ENCODE measurements around the gene ABI3.
A peak's percentile ranks its signal among the peaks of the same experiment; 100 is the strongest.
"Not testable (repeated sequence)": the region's sequence is repeated elsewhere in the genome, so short reads cannot be mapped to it uniquely, and the experiment has no call there.

The ABI3 gene

DNA sequence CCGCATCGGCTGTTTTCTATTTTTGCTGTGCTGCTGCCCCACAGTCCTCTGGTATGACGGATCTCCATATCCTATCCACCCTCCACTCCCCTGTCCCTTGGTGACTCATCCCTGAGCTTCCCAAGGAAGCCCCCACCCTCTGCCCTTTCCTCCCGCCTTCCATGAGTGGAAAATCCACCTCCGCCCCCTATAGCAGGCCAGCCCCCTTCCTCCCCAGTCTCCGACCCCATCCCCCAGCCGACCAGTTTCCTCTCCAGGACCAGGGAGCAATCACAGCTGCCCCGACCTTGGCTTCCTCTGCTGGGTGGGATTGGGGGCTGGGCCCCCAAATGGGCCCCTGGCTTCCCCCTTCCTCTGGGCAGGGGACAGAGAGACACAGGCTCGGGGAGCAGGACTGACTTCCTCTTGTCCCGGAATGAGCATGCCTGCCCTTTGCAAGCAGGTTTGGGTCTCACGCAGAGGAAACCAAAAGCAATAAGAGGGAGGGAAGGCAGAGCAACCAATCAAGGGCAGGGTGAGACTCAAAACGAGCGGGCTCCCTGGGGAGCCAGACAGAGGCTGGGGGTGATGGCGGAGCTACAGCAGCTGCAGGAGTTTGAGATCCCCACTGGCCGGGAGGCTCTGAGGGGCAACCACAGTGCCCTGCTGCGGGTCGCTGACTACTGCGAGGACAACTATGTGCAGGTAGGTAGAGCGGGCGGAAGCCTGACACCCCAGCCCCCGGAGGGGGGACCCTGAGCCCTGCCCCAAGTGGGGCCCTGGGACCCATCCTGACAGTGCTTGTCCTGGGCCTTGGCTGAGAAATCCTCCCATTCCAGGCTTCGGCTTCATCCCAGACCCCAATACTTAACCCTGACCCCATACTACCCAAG, at the start of gene ABI3, which contains the start of gene GNGT2:
ABI3 (plus strand) TSS at position 550 of the 872 bp plus-strand sequence; CDS start at position 568, 18 bp downstream.
GNGT2 (minus strand) TSS at position 417 of the 872 bp plus-strand sequence. CDS start 3,152 bp downstream, outside the sequence.
- peak; percentile 32 to 39 for DNase-seq (ENCODE audit: low read depth in 2 of 2)

- no peak for DNase-seq (ENCODE audit: low read depth in 2 of 2)
Observed at GRCh38 chr17:49162866-49163265, 47.6 kb upstream of the ABI3 start.

GRCh38 chr17:49165143-49165542, 45.4 kb upstream of the ABI3 start:
- no peak for DNase-seq (ENCODE audit: low read depth in 2 of 2)

- no peak for DNase-seq (ENCODE audit: low read depth in 2 of 2)
Observed at GRCh38 chr17:49168706-49169105, 41.8 kb upstream of the ABI3 start.

- DNase-seq (ENCODE audit: low read depth in 2 of 2) = no peak
Observed at GRCh38 chr17:49170216-49170615, 40.3 kb upstream of the ABI3 start.

GRCh38 chr17:49170711-49171110, 39.8 kb upstream of the ABI3 start:
- not testable (repeated sequence) for DNase-seq (ENCODE audit: low read depth in 2 of 2)

GRCh38 chr17:49175978-49176377, 34.5 kb upstream of the ABI3 start:
- not testable (repeated sequence) for DNase-seq (ENCODE audit: low read depth in 2 of 2)

- peak; percentile 19 to 21 for DNase-seq (ENCODE audit: low read depth in 2 of 2)
Observed at GRCh38 chr17:49180303-49180702, 30.2 kb upstream of the ABI3 start.

GRCh38 chr17:49180998-49181635, 29.4 kb upstream of the ABI3 start:
- DNase-seq (ENCODE audit: low read depth in 2 of 2) = no peak

GRCh38 chr17:49183341-49183740, 27.2 kb upstream of the ABI3 start:
- DNase-seq (ENCODE audit: low read depth in 2 of 2) = no peak

DNA sequence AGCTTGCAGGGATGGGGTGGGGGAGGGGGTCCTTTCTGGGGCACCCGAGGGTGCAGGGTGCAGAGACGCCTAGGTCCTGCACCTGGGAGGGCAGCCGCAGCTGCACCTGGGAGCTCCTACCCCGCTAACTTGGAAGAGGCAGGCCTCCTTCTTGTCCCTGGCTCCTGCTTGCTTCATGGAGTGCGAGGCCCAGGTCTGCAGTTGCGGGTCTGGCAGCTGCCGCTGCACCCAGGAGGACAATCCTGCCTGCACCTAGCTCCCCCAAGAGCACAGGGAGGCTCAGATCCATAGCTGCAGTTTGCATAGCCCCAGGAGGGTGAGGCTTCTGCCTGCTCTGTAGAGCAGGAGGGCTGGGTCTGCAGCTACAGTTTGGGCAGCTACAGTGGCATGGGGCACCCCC, 26.7 kb upstream of the ABI3 start:
- DNase-seq (ENCODE audit: low read depth in 2 of 2) = no peak

GRCh38 chr17:49184522-49184921, 26.0 kb upstream of the ABI3 start:
- DNase-seq (ENCODE audit: low read depth in 2 of 2) = not testable (repeated sequence)

GRCh38 chr17:49185381-49185780, 25.1 kb upstream of the ABI3 start:
- DNase-seq (ENCODE audit: low read depth in 2 of 2) = not testable (repeated sequence)

GRCh38 chr17:49187301-49187700, 23.2 kb upstream of the ABI3 start:
- no peak for DNase-seq (ENCODE audit: low read depth in 2 of 2)

DNA sequence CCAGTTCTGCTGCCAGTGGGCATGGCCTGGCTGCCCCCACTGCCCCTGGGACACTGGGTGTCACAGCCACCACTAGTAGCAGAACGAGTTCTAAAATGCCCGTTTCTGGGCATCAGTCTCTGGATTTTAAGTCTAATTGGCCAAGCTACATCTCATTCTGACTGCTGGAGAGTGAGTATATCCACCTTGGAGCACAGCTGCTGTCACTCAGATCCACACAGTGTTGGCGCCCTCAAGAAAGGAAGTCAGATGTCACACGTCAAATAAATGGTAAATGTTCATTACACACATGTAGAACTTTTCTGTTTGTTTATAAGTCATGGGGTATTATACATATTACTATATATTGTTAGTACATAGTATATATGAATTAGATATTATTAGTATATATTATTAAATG, 19.6 kb upstream of the ABI3 start:
- DNase-seq (ENCODE audit: low read depth in 2 of 2) = no peak

DNA sequence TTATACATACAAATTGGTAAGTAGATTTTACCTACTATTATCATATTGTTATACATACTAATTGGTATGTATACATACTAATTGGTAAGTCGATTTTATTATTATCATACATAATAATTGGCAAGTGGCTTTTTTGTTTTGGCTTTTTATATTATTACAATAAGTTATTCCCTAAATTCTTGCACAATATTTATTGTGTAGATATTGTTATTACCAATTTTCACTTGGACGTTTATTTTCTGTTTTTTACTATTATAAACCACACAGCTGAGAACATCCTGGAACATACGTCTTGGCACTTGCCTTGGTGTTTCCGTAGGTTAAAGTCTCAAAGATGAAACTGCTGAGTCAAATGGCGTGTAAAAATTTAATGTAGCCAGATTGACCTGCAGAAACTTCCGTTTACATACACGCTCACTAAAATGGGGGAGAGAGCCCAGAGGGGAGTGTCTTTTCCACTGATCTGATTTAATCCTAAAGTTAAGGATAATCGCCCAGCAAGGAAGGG, 19.0 kb upstream of the ABI3 start:
- DNase-seq (ENCODE audit: low read depth in 2 of 2) = no peak

- DNase-seq (ENCODE audit: low read depth in 2 of 2) = peak; percentile 61 to 65
Observed at GRCh38 chr17:49191917-49192741, 18.4 kb upstream of the ABI3 start.

DNA sequence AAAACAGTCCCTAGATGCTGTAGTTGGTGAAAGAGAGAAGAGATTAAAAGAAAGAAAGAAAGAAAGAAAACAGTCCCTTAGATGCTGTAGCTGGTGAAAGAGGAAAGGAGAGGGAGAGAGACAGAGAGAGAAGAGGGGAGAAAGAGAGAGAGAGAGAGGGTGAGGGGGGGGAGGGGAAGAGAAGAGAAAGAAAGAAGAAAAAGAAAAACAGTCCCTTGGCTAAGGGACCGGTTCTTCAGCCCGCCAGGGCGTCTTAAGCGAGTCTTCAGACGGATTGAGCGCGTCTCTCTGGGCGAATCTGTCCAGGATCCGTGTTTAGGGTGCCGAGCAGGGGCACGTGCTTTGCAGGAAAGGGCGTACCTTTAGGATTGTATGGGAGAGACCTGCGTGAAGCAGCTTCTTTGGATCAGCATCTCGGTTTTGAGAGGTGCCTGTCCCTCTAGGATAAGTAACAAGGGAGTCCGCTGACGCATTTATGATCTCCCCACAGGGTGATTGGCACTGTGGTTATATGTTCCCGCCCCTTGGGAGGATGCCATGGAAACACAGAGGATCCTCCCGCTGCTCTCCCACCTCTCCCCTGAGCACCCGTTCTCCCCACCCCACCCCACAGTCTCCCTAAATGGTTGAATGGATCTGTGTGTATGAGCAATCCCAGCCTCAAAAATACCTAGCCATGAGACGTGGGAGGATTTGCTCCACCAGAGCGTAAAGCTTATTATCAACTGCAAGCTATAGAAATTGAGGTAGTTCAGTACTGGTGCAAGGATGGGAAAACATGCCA, 16.8 kb upstream of the ABI3 start:
- peak; percentile 32 to 42 for DNase-seq (ENCODE audit: low read depth in 2 of 2)

DNA sequence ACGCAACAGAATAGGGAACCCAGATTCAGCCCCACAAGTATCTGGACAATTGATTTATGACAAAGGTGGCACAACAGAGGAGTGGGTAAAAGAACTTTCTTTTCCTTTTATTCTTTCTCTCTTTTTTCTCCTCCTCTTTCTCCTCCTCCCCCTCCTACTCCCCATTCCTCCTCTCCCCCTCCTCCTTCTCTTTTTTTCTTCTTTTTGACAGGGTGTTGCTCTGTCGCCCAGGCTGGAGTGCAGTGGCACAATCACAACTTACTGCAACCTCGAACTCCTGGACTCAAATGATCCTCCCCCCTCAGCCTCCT, 16.3 kb upstream of the ABI3 start:
- DNase-seq (ENCODE audit: low read depth in 2 of 2) = no peak

DNA sequence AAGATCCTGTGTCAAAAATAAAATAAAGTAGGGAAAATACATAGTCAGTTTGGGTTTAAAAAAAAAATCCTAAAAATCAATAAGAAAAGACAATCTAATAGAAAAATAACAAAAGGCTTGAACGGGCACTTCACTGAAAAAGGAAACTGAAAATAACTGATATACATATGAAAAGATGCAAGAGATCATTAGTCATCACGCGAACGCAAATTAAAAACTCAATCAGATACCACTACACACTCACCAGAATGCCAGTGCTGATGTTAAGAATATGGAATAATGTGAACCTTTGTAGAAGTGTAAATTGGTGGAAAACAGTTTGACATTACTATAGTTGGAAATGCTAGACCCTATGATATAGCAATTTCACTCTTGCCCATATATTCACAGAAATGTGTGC, 14.8 kb upstream of the ABI3 start:
- DNase-seq (ENCODE audit: low read depth in 2 of 2) = no peak

DNA sequence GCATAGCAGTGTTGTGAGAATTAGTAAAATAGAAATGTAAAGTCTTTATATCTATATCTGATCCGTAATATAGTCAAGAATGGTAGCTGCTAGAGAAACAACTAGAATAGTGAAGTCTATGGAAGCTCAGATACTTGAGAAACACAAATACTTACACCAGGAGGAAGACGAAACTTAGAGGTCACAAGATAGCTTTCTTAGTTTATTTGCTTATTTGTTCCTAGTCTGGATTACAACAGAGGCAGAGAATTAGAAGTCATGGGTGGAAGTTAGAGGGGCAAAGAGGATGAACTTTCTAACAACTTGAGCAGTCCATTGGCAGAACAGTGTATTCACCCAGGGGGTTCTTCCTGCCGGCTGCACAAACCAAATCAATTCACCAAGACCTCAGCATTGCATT, 14.0 kb upstream of the ABI3 start:
- no peak for DNase-seq (ENCODE audit: low read depth in 2 of 2)
